GM23338 (cell line): Measurements from ENCODE around the gene OLIG1.

ENCODE experiments used
- CREB1 ChIP-seq: fragments of 250-450 bp; sonication (Bioruptor Pico); IDR thresholded peaks from 2 replicates; pipeline ENCODE4 v1.5.0; 2020; ENCODE audit warnings: low read depth, mild to moderate bottlenecking, moderate library complexity
- CTCF ChIP-seq, 2 experiments: fragments of 200-600 bp in 1 of 2; sonication (generic) in 1 of 2; conservative IDR thresholded peaks; 2 replicates each; pipeline versions ENCODE4 v1.5.1 to v1.6.1; 2016 to 2017; ENCODE audit warnings: antibody characterized with exemption in 2 of 2, low read depth in 2 of 2, mild to moderate bottlenecking in 2 of 2, moderate library complexity in 1 of 2
- EZH2 ChIP-seq: fragments of 200-600 bp; sonication (generic); IDR thresholded peaks from one replicate; pipeline ENCODE4 v1.8.0; 2017; ENCODE audit warnings: antibody characterized with exemption, mild to moderate bottlenecking, low read depth; ENCODE audit not compliant: unreplicated experiment
- EZH2phosphoT487 ChIP-seq: fragments of 200-600 bp; sonication (generic); IDR thresholded peaks from one replicate; pipeline ENCODE4 v1.8.1; 2018; ENCODE audit warnings: antibody characterized with exemption; ENCODE audit not compliant: unreplicated experiment
- JUNB ChIP-seq: IDR thresholded peaks from one replicate; pipeline ENCODE4 v1.6.1; 2016; ENCODE audit warnings: antibody characterized with exemption; ENCODE audit not compliant: unreplicated experiment
- POLR2AphosphoS5 ChIP-seq: IDR thresholded peaks from 2 replicates; pipeline ENCODE4 v1.6.1; 2016; ENCODE audit warnings: antibody characterized with exemption, low read depth
- REST ChIP-seq: IDR thresholded peaks from one replicate; pipeline ENCODE4 v1.6.1; 2018; ENCODE audit warnings: antibody characterized with exemption; ENCODE audit not compliant: unreplicated experiment
- STAT1 ChIP-seq: IDR thresholded peaks from one replicate; pipeline ENCODE4 v1.6.1; 2016; ENCODE audit warnings: antibody characterized with exemption; ENCODE audit not compliant: unreplicated experiment
- ZNF114 ChIP-seq: fragments of 250-450 bp; sonication (Bioruptor Pico); IDR thresholded peaks from 2 replicates; pipeline ENCODE4 v1.5.0; 2020; ENCODE audit warnings: mild to moderate bottlenecking, moderate library complexity
- ZNF331 ChIP-seq: fragments of 250-450 bp; sonication (Bioruptor Pico); IDR thresholded peaks from 2 replicates; pipeline ENCODE4 v1.5.0; 2020; ENCODE audit warnings: low read depth, mild to moderate bottlenecking, moderate library complexity

GRCh38 chr21:33075596-33076195, 5.8 kb downstream of the OLIG1 start:
- no peak for TF ChIP-seq POLR2AphosphoS5
- TF ChIP-seq JUNB, result no peak
- TF ChIP-seq CTCF (conservative IDR thresholded peaks at IDR 0.05; ENCODE audit: low read depth in 2 of 2), result no peak
- no peak for TF ChIP-seq ZNF331 (CRISPR knock-in tag)
- TF ChIP-seq EZH2, result no peak
- no peak for TF ChIP-seq EZH2phosphoT487
- TF ChIP-seq REST, result no peak
- no peak for TF ChIP-seq ZNF114 (CRISPR knock-in tag)
- no peak for TF ChIP-seq CREB1
- no peak for TF ChIP-seq STAT1
